Heart left ventricle (tissue), 16 donors: ENCODE results near the gene LCE2D. TPM values are rescaled to one million over a fixed set of nuclear protein-coding genes. Genes with fewer than 3 reads are reported as not detected.

Experiments
- ATAC-seq, 4 donors: fragments of 200-7000 bp; cut with Tn5 transposase; one replicate each; pipeline ENCODE4 v1.9.1; 2020 to 2022; ENCODE audit warnings: moderate library complexity in 4 of 4, mild to moderate bottlenecking in 3 of 4, moderate number of reproducible peaks in 1 of 4
- DNase-seq, 5 donors: peaks; one replicate each; pipeline ENCODE4 v3.0.0-alpha.2; 2020
- H3K27ac ChIP-seq, 12 donors: fragments of 200-600 bp; sonication (generic) in 4 of 12; one replicate each; pipeline versions ENCODE4 v1.5.0 to v1.8.0; 2016 to 2022; ENCODE audit warnings: mild to moderate bottlenecking in 2 of 12
- H3K27me3 ChIP-seq, 9 donors: fragments of 200-600 bp; sonication (generic) in 2 of 9; one replicate each; pipeline versions ENCODE4 v1.5.1 to v1.8.0; 2016 to 2022; ENCODE audit warnings: mild to moderate bottlenecking in 3 of 9
- H3K36me3 ChIP-seq, 9 donors: fragments of 200-600 bp; sonication (generic) in 2 of 9; one replicate each; pipeline versions ENCODE4 v1.5.0 to v1.8.0; 2018 to 2022; ENCODE audit warnings: mild to moderate bottlenecking in 2 of 9
- H3K4me1 ChIP-seq, 12 donors: fragments of 200-600 bp; sonication (generic) in 4 of 12; one replicate each; pipeline versions ENCODE4 v1.5.0 to v1.8.0; 2016 to 2022; ENCODE audit warnings: mild to moderate bottlenecking in 3 of 12
- H3K4me3 ChIP-seq, 12 donors: fragments of 200-600 bp; sonication (generic) in 4 of 12; one replicate each; pipeline versions ENCODE4 v1.5.0 to v1.8.0; 2017 to 2022; ENCODE audit warnings: mild to moderate bottlenecking in 9 of 12, moderate library complexity in 4 of 12
- H3K9me3 ChIP-seq, 12 donors: fragments of 200-600 bp; sonication (generic) in 4 of 12; one replicate each; pipeline versions ENCODE4 v1.5.0 to v1.8.0; 2016 to 2022; ENCODE audit warnings: mild to moderate bottlenecking in 1 of 12
- CTCF ChIP-seq, 12 donors: fragments of 200-600 bp; sonication (generic) in 4 of 12; IDR thresholded peaks; one replicate each; pipeline versions ENCODE4 v1.5.0 to v1.8.0; 2018 to 2022; ENCODE audit warnings: antibody characterized with exemption in 12 of 12, mild to moderate bottlenecking in 5 of 12
- POLR2A ChIP-seq, 2 donors: fragments of 450-650 bp; IDR thresholded peaks; one replicate each; pipeline ENCODE4 v1.6.1; 2017; ENCODE audit warnings: antibody characterized with exemption in 2 of 2, mild to moderate bottlenecking in 2 of 2, moderate library complexity in 2 of 2
- WGBS, 4 donors: extraction: QIAGEN DNeasy Blood & Tissue Kit in 2 of 4; methylation state at CpG; one replicate each; pipeline versions ENCODE4 v1.1.5 to v1.1.7; 2013 to 2018; 5-methylcytosine and 5-hydroxymethylcytosine counted together
- intact Hi-C, 10 donors: fragments of 100-400 bp; cut with DNase I; formaldehyde crosslinking; loops; one replicate each; pipeline versions ENCODE4 v1.11.1 to v1.14.2; 2022
- long read RNA-seq, 3 donors: library from polyadenylated mRNA; unstranded; transcript quantifications; one replicate each; pipeline ENCODE4 v2.0.0, GENCODE V29; 2020 to 2021
- polyA plus RNA-seq, 2 donors: library from polyadenylated mRNA; stranded (reverse); fragments of 200-250 nt; gene quantifications; one replicate each; pipeline ENCODE4 v1.2.3, GENCODE V29; 2013
- total RNA-seq, 9 donors: library from RNA; depleted of rRNA in 2 of 9; stranded (reverse); fragments of >200 nt in 2 of 9; fragmentation: NEBNext Ultra II Directional in 3 of 9; extraction: Animal tissue kit (Norgen Biotek cat#: 25700) in 3 of 9; gene quantifications; one replicate each; pipeline versions ENCODE4 v1.1.0 to v1.2.4, GENCODE V29; 2016 to 2023
- donor health status: ischemic (EF 13 %, LVEDD 7.1; RV severe dilation, severe dysfunction).
- donor health status: healthy with polysubstance abuse.
- donor health status: DM: no; HTN: yes; CAD: no.
- donor health status: DM: no; HTN: no; CAD: no.
- donor health status: ischemic (EF 25% LVEDD 6.9; RV normal size, moderate dysfunction).
- donor health status: ischemic (EF 25% LVEDD 5.7; RV mildly dilated, moderate dysfunction).
- donor health status: healthy.
- donor health status: DM: yes; HTN: yes; CAD: no.
- donor health status: ischemic (EF 35%, LVEDD 5.7; RV mildly dilated, moderate dysfunction).
- donor health status: nonischemic (EF 11% LVEDD 7.7; RV severe dilation, severe dysfunction).
- donor health status: DM: yes; HTN: yes; CAD: no.
- donor health status: PGD.
- donor health status: ischemic (EF 29% LVEDD 5.4; RV normal size, mild dysfunction).
- donor health status: nonischemic (EF 23%, LVEDD 6.1; RV moderate dilation, normal function).

LCE2D gene, protein sequence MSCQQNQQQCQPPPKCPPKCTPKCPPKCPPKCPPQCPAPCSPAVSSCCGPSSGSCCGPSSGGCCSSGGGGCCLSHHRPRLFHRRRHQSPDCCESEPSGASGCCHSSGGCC
- total RNA-seq (not detected), polyA plus RNA-seq (not detected)
- long read RNA-seq, donor 1: 0 reads
- long read RNA-seq, donor 2: 0 reads
- long read RNA-seq, donor 3: 0 reads

DNA sequence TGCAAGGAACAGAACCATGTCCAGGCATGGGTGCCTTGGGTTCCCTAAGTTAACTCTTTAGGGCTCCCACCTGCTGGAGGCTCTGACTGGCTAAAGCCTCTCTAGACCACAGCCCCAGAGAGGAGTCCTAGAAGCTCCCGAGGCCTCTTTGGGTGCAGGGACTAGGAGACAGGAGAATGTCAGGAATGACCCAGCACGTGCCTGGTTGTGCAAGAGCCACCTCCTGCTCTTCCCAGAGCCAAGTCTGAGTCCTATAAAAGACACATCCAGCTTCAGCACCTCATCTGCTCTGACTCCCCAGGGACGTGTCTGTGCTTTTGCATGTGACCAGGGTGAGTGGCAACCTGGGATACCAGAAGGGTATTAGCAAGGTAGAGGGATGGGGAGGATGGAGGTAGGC lies at the start of gene LCE2D:
LCE2D (plus strand) TSS at position 283 of the 400 bp plus-strand sequence. CDS start 726 bp downstream, outside the sequence.
- Histone ChIP-seq H3K4me3 (no peak within 1 kb of the TSS), H3K4me1 (no peaks in the 10 kb centered on the region), H3K9me3 (peaks cover 0 to 2% (median 0%) of the 10 kb centered on the region in 12 donors), H3K27ac (no peak within 1 kb of the TSS), H3K36me3 (no peaks in the 10 kb centered on the region), H3K27me3 (peaks cover 0 to 10% (median 0%) of the 10 kb centered on the region in 9 donors)
- TF ChIP-seq CTCF (IDR thresholded peaks at IDR 0.05) (no peak), POLR2A (IDR thresholded peaks at IDR 0.05) (no peak)
- intact Hi-C loops: no loop called here
- 50 to 57% (median 53%) methylated on average over 3 of the region's 3 CpGs for WGBS, 4 donors
- no peak for ATAC-seq
- no peak for DNase-seq

DNA sequence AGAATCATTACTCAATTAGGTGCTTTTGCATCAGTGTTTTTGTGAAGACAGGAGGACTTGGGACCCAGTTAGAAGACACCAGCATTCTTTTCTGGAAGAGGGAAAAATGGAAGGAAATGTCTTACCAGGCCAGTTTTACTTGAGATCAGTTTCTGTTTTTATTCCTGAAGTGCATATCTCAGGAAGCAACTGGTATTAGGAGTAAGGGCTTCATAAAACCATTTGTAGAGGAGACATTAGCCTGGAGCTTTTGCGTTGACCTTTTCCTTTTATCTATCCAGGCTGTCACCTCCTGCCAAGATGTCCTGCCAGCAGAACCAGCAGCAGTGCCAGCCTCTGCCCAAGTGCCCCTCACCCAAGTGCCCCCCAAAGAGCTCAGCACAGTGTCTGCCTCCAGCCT lies 49.7 kb upstream of the LCE2D start, which contains the start of gene LCE3B:
LCE3B (plus strand) TSS at position 301 of the 400 bp plus-strand sequence; CDS start at position 301, 0 bp downstream.
- Histone ChIP-seq H3K4me1 (no peaks in the 10 kb centered on the region), H3K36me3 (no peaks in the 10 kb centered on the region), H3K27me3 (peaks cover 0 to 20% (median 0%) of the 10 kb centered on the region in 9 donors), H3K9me3 (peaks cover 0 to 12% (median 8%) of the 10 kb centered on the region in 12 donors), H3K27ac (no peak within 1 kb of the TSS), H3K4me3 (no peak within 1 kb of the TSS)
- 80 to 90% (median 85%) methylated on average over 1 of the region's 1 CpG; no CpG with 5 or more reads in 1 of the 4 donors for WGBS, 4 donors
- DNase-seq: no peak
- no peak for ATAC-seq
- no peak for TF ChIP-seq CTCF (IDR thresholded peaks at IDR 0.05)
- no peak for TF ChIP-seq POLR2A (IDR thresholded peaks at IDR 0.05)
- intact Hi-C loops: no loop called here

- no peaks in the 10 kb centered on the region for H3K4me1 ChIP-seq
- H3K9me3 ChIP-seq: peaks cover 0 to 25% (median 9%) of the 10 kb centered on the region in 12 donors
- intact Hi-C loops: no loop called here
- TF ChIP-seq POLR2A (IDR thresholded peaks at IDR 0.05) (no peak), CTCF (IDR thresholded peaks at IDR 0.05) (no peak)
- H3K36me3 ChIP-seq: no peaks in the 10 kb centered on the region
- DNase-seq: no peak
- H3K27ac ChIP-seq: no peak overlapping the region
- peaks cover 0 to 5% (median 0%) of the 10 kb centered on the region in 9 donors for H3K27me3 ChIP-seq
- WGBS, 4 donors: 48 to 79% (median 75%) methylated on average over 3 of the region's 3 CpGs
- ATAC-seq: no peak
- H3K4me3 ChIP-seq: no peak overlapping the region
Observed at GRCh38 chr1:152621993-152622392, 41.2 kb upstream of the LCE2D start.

DNA sequence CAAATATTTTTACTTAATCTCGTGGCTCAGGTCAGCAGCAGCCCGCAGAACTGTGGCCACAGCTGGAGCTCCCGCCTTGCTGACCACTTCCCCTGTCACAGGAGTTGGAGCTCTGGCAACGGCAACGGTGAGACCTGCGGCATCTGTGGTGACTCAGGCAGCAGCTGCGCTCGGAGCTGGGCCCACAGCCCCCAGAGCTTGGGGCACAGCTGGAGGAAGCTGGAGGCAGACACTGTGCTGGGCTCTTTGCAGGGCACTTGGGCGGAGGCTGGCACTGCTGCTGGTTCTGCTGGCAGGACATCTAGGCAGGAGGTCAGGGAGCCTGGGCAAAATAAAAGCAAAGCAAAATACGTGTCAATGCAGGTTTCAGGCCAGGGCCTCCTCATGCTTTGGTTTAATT lies 40.4 kb upstream of the LCE2D start, which contains the start of gene LCE3A:
LCE3A (minus strand) TSS at position 301 of the 400 bp plus-strand sequence; CDS start at position 301, 0 bp downstream.
- ATAC-seq (no peak), DNase-seq (no peak)
- H3K4me1 ChIP-seq: no peaks in the 10 kb centered on the region
- 51 to 75% (median 61%) methylated on average over 7 to 10 of the region's 10 CpGs for WGBS, 4 donors
- intact Hi-C loops: no loop called here
- peaks cover 0 to 5% (median 0%) of the 10 kb centered on the region in 9 donors for H3K27me3 ChIP-seq
- no peak within 1 kb of the TSS for H3K4me3 ChIP-seq
- no peak within 1 kb of the TSS for H3K27ac ChIP-seq
- H3K36me3 ChIP-seq: no peaks in the 10 kb centered on the region
- peaks cover 0 to 21% (median 8%) of the 10 kb centered on the region in 12 donors for H3K9me3 ChIP-seq
- TF ChIP-seq POLR2A (IDR thresholded peaks at IDR 0.05): no peak
- no peak for TF ChIP-seq CTCF (IDR thresholded peaks at IDR 0.05)
